ENCODE measurements around the gene SMIM17.
"Not testable (repeated sequence)": the region's sequence is repeated elsewhere in the genome, so short reads cannot be mapped to it uniquely, and the experiment has no call there.

Gene SMIM17

GRCh38 chr19:56660381-56661107 is 17.6 kb downstream of the SMIM17 start:
- DNase-seq, result peak in 2 of 3 donors; percentile 1 to 4

GRCh38 chr19:56661248-56661647 is 18.3 kb downstream of the SMIM17 start:
- DNase-seq, result no peak

- no peak for DNase-seq
Measured at GRCh38 chr19:56663931-56664500, 21.1 kb downstream of the SMIM17 start.

- DNase-seq, result no peak
Measured at GRCh38 chr19:56664511-56664910, 21.6 kb downstream of the SMIM17 start.

- no peak for DNase-seq
Measured at GRCh38 chr19:56667311-56667870, 24.4 kb downstream of the SMIM17 start.

- no peak for DNase-seq
Measured at GRCh38 chr19:56668676-56669075, 25.7 kb downstream of the SMIM17 start.

GRCh38 chr19:56670401-56670960 is 27.5 kb downstream of the SMIM17 start:
- DNase-seq, result no peak

- DNase-seq, result no peak
Measured at GRCh38 chr19:56670961-56671612, 28.1 kb downstream of the SMIM17 start.

GRCh38 chr19:56671613-56671994 is 28.6 kb downstream of the SMIM17 start, which contains the start of gene ZNF835:
Gene ZNF835, minus strand, starts transcription at chr19:56671757. Its CDS starts 6,559 bp downstream, at chr19:56665198.
- peak; percentile 89 to 95 (median 93) for DNase-seq

GRCh38 chr19:56672610-56673009 is 29.7 kb downstream of the SMIM17 start:
- not testable (repeated sequence) for DNase-seq

GRCh38 chr19:56678205-56678604 is 35.2 kb downstream of the SMIM17 start:
- no peak for DNase-seq

- DNase-seq, result no peak
Measured at GRCh38 chr19:56681702-56682101, 38.7 kb downstream of the SMIM17 start.

- DNase-seq, result no peak
Measured at GRCh38 chr19:56683116-56683515, 40.2 kb downstream of the SMIM17 start.

GRCh38 chr19:56687031-56687430 is 44.1 kb downstream of the SMIM17 start:
- no peak for DNase-seq

GRCh38 chr19:56689198-56689597 is 46.2 kb downstream of the SMIM17 start:
- no peak for DNase-seq

GRCh38 chr19:56690670-56691069 is 47.7 kb downstream of the SMIM17 start:
- no peak for DNase-seq

- DNase-seq, result no peak
Measured at GRCh38 chr19:56692206-56692895, 49.4 kb downstream of the SMIM17 start.

- DNase-seq, result no peak
Measured at GRCh38 chr19:56699552-56699951, 56.6 kb downstream of the SMIM17 start.

GRCh38 chr19:56701895-56702294 is 58.9 kb downstream of the SMIM17 start:
- DNase-seq, result no peak

GRCh38 chr19:56705939-56706338 is 63.0 kb downstream of the SMIM17 start:
- DNase-seq, result no peak
